Vagina (tissue), 2 donors: ENCODE measurements around the gene NFKBIZ. TPM values are rescaled to one million over a fixed set of nuclear protein-coding genes. Genes with fewer than 3 reads are reported as not detected.

Experiments used
- DNase-seq, 2 donors: peaks; one replicate each; pipeline ENCODE4 v3.0.0-alpha.2; 2017; ENCODE audit errors: extremely low spot score in 2 of 2
- H3K27ac ChIP-seq: fragments of 200-600 bp; sonication (generic); one replicate; pipeline ENCODE4 v1.5.1; 2019
- H3K27me3 ChIP-seq: fragments of 200-600 bp; sonication (generic); one replicate; pipeline ENCODE4 v1.5.1; 2019
- H3K36me3 ChIP-seq, 2 donors: fragments of 200-600 bp; sonication (generic); one replicate each; pipeline ENCODE4 v1.5.1; 2017 to 2019
- H3K4me1 ChIP-seq: fragments of 200-600 bp; sonication (generic); one replicate; pipeline ENCODE4 v1.5.1; 2019
- H3K4me3 ChIP-seq, 2 donors: fragments of 200-600 bp; sonication (generic); 1 replicate in 1 of 2; 2 replicates in 1 of 2; pipeline ENCODE4 v1.5.1; 2016 to 2019
- H3K9me3 ChIP-seq: fragments of 200-600 bp; sonication (generic); one replicate; pipeline ENCODE4 v1.5.1; 2019
- POLR2A ChIP-seq, 2 donors: fragments of 450-650 bp; IDR thresholded peaks; one replicate each; pipeline ENCODE4 v1.6.1; 2017; ENCODE audit warnings: antibody characterized with exemption in 2 of 2, mild to moderate bottlenecking in 2 of 2, moderate library complexity in 2 of 2
- POLR2AphosphoS5 ChIP-seq, 2 donors: sonication (generic); formaldehyde crosslinking; IDR thresholded peaks; one replicate each; pipeline ENCODE4 v1.9.0; 2017; ENCODE audit warnings: antibody characterized with exemption in 2 of 2, mild to moderate bottlenecking in 2 of 2, low read depth in 1 of 2; ENCODE audit not compliant: insufficient read depth in 1 of 2
- intact Hi-C: fragments of 100-400 bp; cut with DNase I; formaldehyde crosslinking; loops from one replicate; pipeline ENCODE4 v1.15.1; 2023
- total RNA-seq: library from RNA; depleted of rRNA; stranded (reverse); fragments of >200 nt; gene quantifications from one replicate; pipeline ENCODE4 v1.2.3, GENCODE V29; 2016
- TF ChIP-seq, protein P1 (sequence below), 3 experiments: fragments of 450-650 bp in 2 of 3; fragments of 200-600 bp in 1 of 3; sonication (generic) in 1 of 3; IDR thresholded peaks; one replicate each; pipeline ENCODE4 v1.5.1; 2017 to 2019; ENCODE audit warnings: antibody characterized with exemption in 3 of 3, mild to moderate bottlenecking in 2 of 3, moderate library complexity in 2 of 3

Gene NFKBIZ
- total RNA-seq, 1 donor from 2014 or later = 136 TPM

DNA sequence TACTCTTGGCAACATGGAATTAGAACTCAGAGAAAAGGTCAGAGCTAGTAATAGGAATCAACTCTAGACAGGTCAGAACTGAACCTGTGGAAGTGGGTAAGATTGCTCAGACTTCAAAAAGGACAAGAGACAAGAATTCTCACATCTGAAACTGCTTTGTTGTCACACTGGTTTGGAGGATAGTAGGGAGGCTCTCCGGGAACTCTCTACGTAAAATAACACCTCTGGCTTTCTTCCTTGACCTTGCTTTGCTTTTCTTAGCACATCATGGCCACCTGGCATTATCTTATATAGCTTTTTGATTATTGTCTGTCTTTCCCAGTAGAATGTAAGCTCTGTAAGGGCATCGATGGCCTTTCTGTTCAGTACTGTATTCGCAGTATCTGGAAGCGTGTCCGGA lies 13.2 kb upstream of the NFKBIZ start:
- no peak overlapping the region for H3K4me3 ChIP-seq
- H3K9me3 ChIP-seq = no peaks in the 10 kb centered on the region
- no peaks in the 10 kb centered on the region for H3K27me3 ChIP-seq
- DNase-seq = no peak
- intact Hi-C loops = no loop called here
- TF ChIP-seq POLR2AphosphoS5 (IDR thresholded peaks at IDR 0.05; ENCODE audit: insufficient read depth in 1 of 2, low read depth in 1 of 2) (no peak), POLR2A (IDR thresholded peaks at IDR 0.05) (no peak)
- TF ChIP-seq, protein P1, sequence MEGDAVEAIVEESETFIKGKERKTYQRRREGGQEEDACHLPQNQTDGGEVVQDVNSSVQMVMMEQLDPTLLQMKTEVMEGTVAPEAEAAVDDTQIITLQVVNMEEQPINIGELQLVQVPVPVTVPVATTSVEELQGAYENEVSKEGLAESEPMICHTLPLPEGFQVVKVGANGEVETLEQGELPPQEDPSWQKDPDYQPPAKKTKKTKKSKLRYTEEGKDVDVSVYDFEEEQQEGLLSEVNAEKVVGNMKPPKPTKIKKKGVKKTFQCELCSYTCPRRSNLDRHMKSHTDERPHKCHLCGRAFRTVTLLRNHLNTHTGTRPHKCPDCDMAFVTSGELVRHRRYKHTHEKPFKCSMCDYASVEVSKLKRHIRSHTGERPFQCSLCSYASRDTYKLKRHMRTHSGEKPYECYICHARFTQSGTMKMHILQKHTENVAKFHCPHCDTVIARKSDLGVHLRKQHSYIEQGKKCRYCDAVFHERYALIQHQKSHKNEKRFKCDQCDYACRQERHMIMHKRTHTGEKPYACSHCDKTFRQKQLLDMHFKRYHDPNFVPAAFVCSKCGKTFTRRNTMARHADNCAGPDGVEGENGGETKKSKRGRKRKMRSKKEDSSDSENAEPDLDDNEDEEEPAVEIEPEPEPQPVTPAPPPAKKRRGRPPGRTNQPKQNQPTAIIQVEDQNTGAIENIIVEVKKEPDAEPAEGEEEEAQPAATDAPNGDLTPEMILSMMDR (IDR thresholded peaks at IDR 0.05) = no peak
- no peak overlapping the region for H3K27ac ChIP-seq
- no peaks in the 10 kb centered on the region for H3K36me3 ChIP-seq
- H3K4me1 ChIP-seq = no peaks in the 10 kb centered on the region

GRCh38 chr3:101836652-101837598 lies 12.4 kb upstream of the NFKBIZ start:
- TF ChIP-seq, protein P1 (IDR thresholded peaks at IDR 0.05) = no peak
- TF ChIP-seq POLR2AphosphoS5 (IDR thresholded peaks at IDR 0.05; ENCODE audit: insufficient read depth in 1 of 2, low read depth in 1 of 2) (peak in 1 of 2 donors; percentile 60), POLR2A (IDR thresholded peaks at IDR 0.05) (no peak)
- H3K9me3 ChIP-seq = no peaks in the 10 kb centered on the region
- no peak overlapping the region for H3K27ac ChIP-seq
- DNase-seq = no peak
- H3K36me3 ChIP-seq = no peaks in the 10 kb centered on the region
- intact Hi-C loops = no loop called here
- no peak overlapping the region for H3K4me3 ChIP-seq
- H3K4me1 ChIP-seq = no peaks in the 10 kb centered on the region
- no peaks in the 10 kb centered on the region for H3K27me3 ChIP-seq

- DNase-seq = no peak
- H3K36me3 ChIP-seq = no peaks in the 10 kb centered on the region
- H3K4me1 ChIP-seq = no peaks in the 10 kb centered on the region
- H3K27me3 ChIP-seq = no peaks in the 10 kb centered on the region
- intact Hi-C loops = no loop called here
- no peak overlapping the region for H3K4me3 ChIP-seq
- no peak overlapping the region for H3K27ac ChIP-seq
- TF ChIP-seq POLR2AphosphoS5 (IDR thresholded peaks at IDR 0.05; ENCODE audit: insufficient read depth in 1 of 2, low read depth in 1 of 2) (no peak), POLR2A (IDR thresholded peaks at IDR 0.05) (no peak)
- TF ChIP-seq, protein P1 (IDR thresholded peaks at IDR 0.05) = no peak
- no peaks in the 10 kb centered on the region for H3K9me3 ChIP-seq
Measured at GRCh38 chr3:101838691-101839090, 10.6 kb upstream of the NFKBIZ start.

- Histone ChIP-seq H3K9me3 (no peaks in the 10 kb centered on the region), H3K4me1 (no peaks in the 10 kb centered on the region), H3K27me3 (no peaks in the 10 kb centered on the region), H3K36me3 (no peaks in the 10 kb centered on the region), H3K4me3 (no peak overlapping the region), H3K27ac (no peak overlapping the region)
- TF ChIP-seq, protein P1 (IDR thresholded peaks at IDR 0.05) = no peak
- TF ChIP-seq POLR2A (IDR thresholded peaks at IDR 0.05) (no peak), POLR2AphosphoS5 (IDR thresholded peaks at IDR 0.05; ENCODE audit: insufficient read depth in 1 of 2, low read depth in 1 of 2) (no peak)
- intact Hi-C loops = no loop called here
- DNase-seq = no peak
Measured at GRCh38 chr3:101840066-101840465, 9.2 kb upstream of the NFKBIZ start.
